B cell (primary cell): ENCODE data around the gene ANK2. TPM values are rescaled to one million over a fixed set of nuclear protein-coding genes. Genes with fewer than 3 reads are reported as not detected.
"Not testable (repeated sequence)": the region's sequence is repeated elsewhere in the genome, so short reads cannot be mapped to it uniquely, and the experiment has no call there.

ENCODE experiments used
- ATAC-seq: fragments of 200-7000 bp; cut with Tn5 transposase; one replicate; pipeline ENCODE4 v1.10.0; 2021; ENCODE audit warnings: low read depth, mild to moderate bottlenecking, moderate number of reproducible peaks, moderate library complexity
- CTCF ChIA-PET: fragments of 350-600 bp; sonication (Branson Sonifier 250); formaldehyde crosslinking; loops from one replicate; lab custom pipeline; 2021; ENCODE audit warnings: antibody characterized with exemption, inconsistent platforms; lab: Charles Lee
- POLR2A ChIA-PET: fragments of 350-600 bp; sonication (Branson Sonifier 250); formaldehyde crosslinking; loops from one replicate; lab custom pipeline; 2021; ENCODE audit warnings: antibody characterized with exemption; lab: Charles Lee
- DNase-seq: peaks from one replicate; pipeline ENCODE4 v3.0.0; 2013
- H2AFZ ChIP-seq: 2 replicates; pipeline ENCODE4 v1.6.1; 2012; ENCODE audit warnings: mild to moderate bottlenecking, low read depth, low read length; ENCODE audit not compliant: insufficient read depth, poor library complexity, severe bottlenecking
- H3K27ac ChIP-seq, 2 donors: 1 replicate in 1 of 2; 2 replicates in 1 of 2; pipeline ENCODE4 v1.5.1; 2012 to 2013; ENCODE audit warnings: low read length in 2 of 2, mild to moderate bottlenecking in 2 of 2, moderate library complexity in 1 of 2
- H3K27me3 ChIP-seq, 4 experiments: fragments of 200-600 bp in 1 of 4; sonication (generic) in 1 of 4; replicated peaks in 1 of 4; 1 replicate in 2 of 4; 2 replicates in 2 of 4; pipeline versions ENCODE4 v1.6.1 to v1.7.0; 2013 to 2016; ENCODE audit warnings: low read length in 3 of 4, mild to moderate bottlenecking in 2 of 4, mixed read lengths in 1 of 4, moderate library complexity in 1 of 4; ENCODE audit not compliant: insufficient read depth in 4 of 4, control insufficient read depth in 3 of 4; ENCODE audit errors: control extremely low read depth in 1 of 4
- H3K36me3 ChIP-seq, 2 experiments: replicated peaks in 1 of 2; 1 replicate in 1 of 2; 2 replicates in 1 of 2; pipeline versions ENCODE4 v1.6.1 to v1.7.1; 2013; ENCODE audit warnings: low read length in 1 of 2; ENCODE audit not compliant: insufficient read depth in 2 of 2, control insufficient read depth in 1 of 2; ENCODE audit errors: control extremely low read depth in 1 of 2, extremely low read depth in 1 of 2
- H3K4me1 ChIP-seq, 2 donors: fragments of 200-600 bp in 1 of 2; sonication (generic) in 1 of 2; 1 replicate in 1 of 2; 2 replicates in 1 of 2; pipeline versions ENCODE4 v1.5.1 to v1.6.1; 2013 to 2017; ENCODE audit warnings: low read length in 2 of 2; ENCODE audit not compliant: control insufficient read depth in 2 of 2, insufficient read depth in 2 of 2
- H3K4me2 ChIP-seq: replicated peaks from 2 replicates; pipeline ENCODE3; 2012; ENCODE audit warnings: mild to moderate bottlenecking, low read depth, low read length; ENCODE audit not compliant: poor library complexity, severe bottlenecking
- H3K4me3 ChIP-seq, 5 experiments: fragments of 200-600 bp in 1 of 5; sonication (generic) in 1 of 5; 1 replicate in 3 of 5; 2 replicates in 2 of 5; pipeline versions ENCODE4 v1.5.1 to v1.7.0; 2011 to 2016; ENCODE audit warnings: low read length in 4 of 5, mild to moderate bottlenecking in 4 of 5, low read depth in 2 of 5, control low read depth in 1 of 5, moderate library complexity in 1 of 5; ENCODE audit not compliant: insufficient read depth in 1 of 5; ENCODE audit errors: control extremely low read depth in 1 of 5, extremely low read depth in 1 of 5
- H3K79me2 ChIP-seq: fragments of 200-600 bp; sonication (generic); one replicate; pipeline ENCODE4 v1.6.0; 2016; ENCODE audit warnings: low read length; ENCODE audit not compliant: control insufficient read depth, insufficient read depth
- H3K9ac ChIP-seq: fragments of 200-600 bp; sonication (generic); 2 replicates; pipeline ENCODE4 v1.6.1; 2017; ENCODE audit warnings: mild to moderate bottlenecking, low read length, moderate library complexity
- H3K9me3 ChIP-seq, 3 donors: one replicate each; pipeline versions ENCODE4 v1.6.1 to v1.7.1; 2013; ENCODE audit warnings: low read length in 2 of 3; ENCODE audit not compliant: control insufficient read depth in 2 of 3, insufficient read depth in 1 of 3; ENCODE audit errors: control extremely low read depth in 1 of 3
- H4K20me1 ChIP-seq: 2 replicates; pipeline ENCODE4 v1.6.0; 2012; ENCODE audit warnings: mild to moderate bottlenecking, low read length; ENCODE audit not compliant: insufficient read depth, control insufficient read depth, poor library complexity, severe bottlenecking
- H3K27ac Mint-ChIP-seq: one replicate; pipeline ENCODE4 v1.8.0; 2021; ENCODE audit warnings: mixed read lengths
- H3K27me3 Mint-ChIP-seq: one replicate; pipeline ENCODE4 v1.8.0; 2021; ENCODE audit warnings: mixed read lengths
- H3K4me1 Mint-ChIP-seq: one replicate; pipeline ENCODE4 v1.8.0; 2021; ENCODE audit warnings: mixed read lengths
- H3K4me3 Mint-ChIP-seq: one replicate; pipeline ENCODE4 v1.8.0; 2021; ENCODE audit warnings: mixed read lengths
- H3K9me3 Mint-ChIP-seq: one replicate; pipeline ENCODE4 v1.8.0; 2022; ENCODE audit warnings: mixed read lengths; ENCODE audit not compliant: insufficient read depth
- CTCF ChIP-seq: fragments of 200-600 bp; IDR thresholded peaks from one replicate; pipeline ENCODE4 v1.8.0; 2022; ENCODE audit warnings: antibody characterized with exemption, mild to moderate bottlenecking
- EZH2 ChIP-seq: IDR thresholded peaks from 2 replicates; pipeline ENCODE4 v1.6.1; 2012; ENCODE audit warnings: borderline replicate concordance, low read depth, mild to moderate bottlenecking, moderate library complexity, low read length; ENCODE audit not compliant: insufficient read depth, poor library complexity, severe bottlenecking
- WGBS: methylation state at CpG from one replicate; pipeline ENCODE4 v1.1.5; 2013; ENCODE audit warnings: missing lambda C conversion rate; ENCODE audit not compliant: insufficient coverage; 5-methylcytosine and 5-hydroxymethylcytosine counted together
- intact Hi-C: fragments of 100-400 bp; cut with micrococcal nuclease; formaldehyde crosslinking; loops from one replicate; pipeline ENCODE4 v1.10.0; 2022
- polyA plus RNA-seq: library from polyadenylated mRNA; depleted of rRNA; stranded (reverse); fragments of >200 nt; gene quantifications from 2 replicates; pipeline ENCODE4 v1.2.3, GENCODE V29; 2012
- total RNA-seq, 2 donors: library from RNA; stranded (reverse); fragments of 120-200 nt in 1 of 2; gene quantifications; 1 replicate in 1 of 2; 2 replicates in 1 of 2; pipeline versions ENCODE4 v1.2.3 to v1.2.4, GENCODE V29; 2013 to 2022

The ANK2 gene
- total and polyA plus RNA-seq, 2 donors (not counting 1 experiment from before 2014, with no cell fraction given) = 0.16 to 3.6 TPM

DNA sequence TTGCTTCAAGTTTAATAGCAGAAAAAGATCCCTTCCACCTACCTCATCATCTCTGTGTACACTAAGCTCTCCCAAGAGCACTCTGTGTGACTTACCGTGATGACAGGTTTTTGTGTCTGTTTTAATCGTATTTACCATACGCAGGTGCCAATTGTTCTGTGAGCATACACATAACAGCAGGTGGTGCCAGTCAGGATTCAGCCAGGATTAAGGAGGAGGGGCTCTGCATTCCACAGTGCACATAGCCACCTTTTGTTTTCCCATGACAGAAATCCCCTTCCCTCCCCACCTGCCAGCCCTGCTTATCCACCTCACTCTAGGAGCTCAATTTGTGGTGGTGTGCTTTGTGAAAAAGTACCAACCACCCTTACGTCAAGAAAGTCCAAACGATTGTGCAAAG, 14.8 kb downstream of the ANK2 start:
- H3K4me2 ChIP-seq = no peak overlapping the region
- no peak overlapping the region for H3K27ac Mint-ChIP-seq
- no peaks in the 10 kb centered on the region for H4K20me1 ChIP-seq
- H3K9me3 ChIP-seq = no peaks in the 10 kb centered on the region
- intact Hi-C loops = no loop called here
- ChIA-PET CTCF (no interaction called here), POLR2A (no interaction called here)
- no peak for DNase-seq
- peaks cover 0 to 4% (median 0%) of the 10 kb centered on the region in 4 experiments for H3K27me3 ChIP-seq
- no peak overlapping the region for H3K9ac ChIP-seq
- H2AFZ ChIP-seq = no peak overlapping the region
- TF ChIP-seq EZH2 = no peak
- TF ChIP-seq CTCF = no peak
- no peaks in the 10 kb centered on the region for H3K4me1 Mint-ChIP-seq
- no peak overlapping the region for H3K4me3 Mint-ChIP-seq
- no peaks in the 10 kb centered on the region for H3K36me3 ChIP-seq
- WGBS = 20% methylated on average over 1 of the region's 5 CpGs
- H3K4me3 ChIP-seq = no peak overlapping the region
- no peak overlapping the region for H3K27ac ChIP-seq
- no peaks in the 10 kb centered on the region for H3K27me3 Mint-ChIP-seq
- no peaks in the 10 kb centered on the region for H3K9me3 Mint-ChIP-seq
- no peak for ATAC-seq
- H3K79me2 ChIP-seq = no peaks in the 10 kb centered on the region
- no peaks in the 10 kb centered on the region for H3K4me1 ChIP-seq

GRCh38 chr4:113065629-113066028, 16.2 kb downstream of the ANK2 start:
- TF ChIP-seq CTCF = no peak
- ATAC-seq (no peak), DNase-seq (no peak)
- H3K79me2 ChIP-seq = no peaks in the 10 kb centered on the region
- no CpG with 5 or more reads among the region's 3 CpGs for WGBS
- Mint-ChIP-seq H3K4me3 (no peak overlapping the region), H3K27ac (no peak overlapping the region), H3K9me3 (no peaks in the 10 kb centered on the region), H3K4me1 (no peaks in the 10 kb centered on the region), H3K27me3 (no peaks in the 10 kb centered on the region)
- POLR2A ChIA-PET = no interaction called here
- H3K4me2 ChIP-seq = no peak overlapping the region
- intact Hi-C loops = no loop called here
- H4K20me1 ChIP-seq = no peaks in the 10 kb centered on the region
- no peak overlapping the region for H3K4me3 ChIP-seq
- H3K27me3 ChIP-seq = peaks cover 0 to 4% (median 0%) of the 10 kb centered on the region in 4 experiments
- CTCF ChIA-PET = no interaction called here
- no peak overlapping the region for H2AFZ ChIP-seq
- no peaks in the 10 kb centered on the region for H3K4me1 ChIP-seq
- no peaks in the 10 kb centered on the region for H3K36me3 ChIP-seq
- no peak overlapping the region for H3K27ac ChIP-seq
- no peaks in the 10 kb centered on the region for H3K9me3 ChIP-seq
- no peak overlapping the region for H3K9ac ChIP-seq

DNA sequence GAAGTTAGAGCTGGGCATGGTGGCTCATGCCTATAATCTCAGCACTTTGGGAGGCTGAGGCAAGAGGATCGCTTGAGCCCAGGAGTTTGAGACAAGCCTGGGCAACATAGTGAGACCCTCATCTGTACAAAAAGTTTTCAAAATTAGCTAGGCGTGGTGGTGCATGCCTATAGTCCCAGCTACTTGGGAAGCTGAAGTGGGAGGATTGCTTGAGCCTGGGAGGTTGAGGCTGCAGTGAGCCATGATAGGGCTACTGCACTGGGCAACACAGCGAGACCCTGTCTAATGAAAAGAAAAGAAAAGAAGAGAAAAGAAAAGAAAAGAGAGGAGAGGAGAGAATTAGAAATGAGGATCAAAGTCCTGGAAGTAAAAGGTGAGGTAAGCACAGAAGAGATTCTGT, 19.3 kb downstream of the ANK2 start:
- H3K9me3 ChIP-seq, H4K20me1 ChIP-seq, H3K79me2 ChIP-seq, ATAC-seq, H3K27ac ChIP-seq, H3K36me3 ChIP-seq, CTCF ChIA-PET, H2AFZ ChIP-seq, H3K4me3 Mint-ChIP-seq, H3K9ac ChIP-seq, H3K4me2 ChIP-seq, H3K27ac Mint-ChIP-seq, H3K9me3 Mint-ChIP-seq, intact Hi-C loops, POLR2A ChIA-PET, H3K4me1 Mint-ChIP-seq, H3K27me3 Mint-ChIP-seq, H3K4me3 ChIP-seq, DNase-seq, H3K4me1 ChIP-seq, H3K27me3 ChIP-seq: not testable (repeated sequence)
- 96% methylated on average over 3 of the region's 3 CpGs for WGBS
